SK-N-SH (cell line): Measurements from ENCODE around the gene SLC44A5. TPM values are rescaled to one million over a fixed set of nuclear protein-coding genes. Genes with fewer than 3 reads are reported as not detected.

Experiments
- CTCF ChIA-PET: fragments of 300-600, 350-600 bp; formaldehyde crosslinking; extraction: SDS; loops from one replicate; lab custom pipeline; 2021; lab: Yijun Ruan, JAX
- POLR2A ChIA-PET: fragments of 350-600 bp; sonication (Branson Sonifier 250); formaldehyde crosslinking; extraction: SDS; loops from one replicate; lab custom pipeline; 2020; ENCODE audit warnings: antibody characterized with exemption, inconsistent platforms; lab: Yijun Ruan, JAX
- DNase-seq: peaks from one replicate; pipeline ENCODE4 v3.0.0; 2012
- H2AFZ ChIP-seq: fragments of 200-600 bp; sonication (generic); 2 replicates; pipeline ENCODE4 v1.8.1; 2016; ENCODE audit warnings: antibody characterized with exemption, mild to moderate bottlenecking, low read depth
- H3F3A ChIP-seq: fragments of 200-600 bp; sonication (generic); replicated peaks from 2 replicates; pipeline ENCODE3; 2016; ENCODE audit warnings: antibody characterized with exemption, mild to moderate bottlenecking; ENCODE audit not compliant: insufficient read depth
- H3K27ac ChIP-seq, 2 experiments: fragments of 200-500 bp in 1 of 2; fragments of 200-600 bp in 1 of 2; sonication (Bioruptor generic) in 1 of 2; sonication (generic), shearing (Covaris generic) in 1 of 2; 2 replicates each; pipeline versions ENCODE4 v1.5.1 to v1.6.1; 2014 to 2016; ENCODE audit warnings: low read depth in 2 of 2, inconsistent platforms in 1 of 2, low read length in 1 of 2, mild to moderate bottlenecking in 1 of 2, mixed read lengths in 1 of 2
- H3K27me3 ChIP-seq: fragments of 200-600 bp; sonication (generic), shearing (Covaris generic); 2 replicates; pipeline ENCODE4 v1.6.1; 2016; ENCODE audit warnings: mixed run types; ENCODE audit not compliant: insufficient read depth
- H3K36me3 ChIP-seq, 2 experiments: fragments of 200-500 bp in 1 of 2; fragments of 200-600 bp in 1 of 2; sonication (Bioruptor generic) in 1 of 2; sonication (generic) in 1 of 2; replicated peaks in 1 of 2; 2 replicates each; pipeline versions ENCODE3 to v1.5.1; 2014 to 2016; ENCODE audit warnings: low read length in 1 of 2, mild to moderate bottlenecking in 1 of 2; ENCODE audit not compliant: insufficient read depth in 2 of 2, control insufficient read depth in 1 of 2
- H3K4me1 ChIP-seq, 2 experiments: fragments of 200-500 bp in 1 of 2; fragments of 200-600 bp in 1 of 2; sonication (Bioruptor generic) in 1 of 2; sonication (generic), shearing (Covaris generic) in 1 of 2; 2 replicates each; pipeline versions ENCODE4 v1.5.1 to v1.6.1; 2014 to 2016; ENCODE audit warnings: low read depth in 1 of 2, low read length in 1 of 2, mixed run types in 1 of 2; ENCODE audit not compliant: insufficient read depth in 2 of 2, control insufficient read depth in 1 of 2
- H3K4me2 ChIP-seq: fragments of 200-600 bp; sonication (generic), shearing (Covaris generic); 2 replicates; pipeline ENCODE4 v1.6.1; 2017; ENCODE audit warnings: mixed run types
- H3K4me3 ChIP-seq, 2 experiments: fragments of 200-500 bp in 1 of 2; fragments of 200-600 bp in 1 of 2; sonication (Bioruptor generic) in 1 of 2; sonication (generic), shearing (Covaris generic) in 1 of 2; 2 replicates each; pipeline versions ENCODE4 v1.5.1 to v1.8.1; 2014 to 2016; ENCODE audit warnings: low read depth in 2 of 2, inconsistent platforms in 1 of 2, low read length in 1 of 2, mild to moderate bottlenecking in 1 of 2, mixed read lengths in 1 of 2, moderate library complexity in 1 of 2
- H3K79me2 ChIP-seq: fragments of 200-600 bp; sonication (generic); 2 replicates; pipeline ENCODE4 v1.8.1; 2017; ENCODE audit warnings: mild to moderate bottlenecking; ENCODE audit not compliant: insufficient read depth
- H3K9ac ChIP-seq: fragments of 200-600 bp; sonication (generic); 2 replicates; pipeline ENCODE4 v1.6.1; 2017; ENCODE audit warnings: mixed run types
- H3K9me2 ChIP-seq: fragments of 200-600 bp; sonication (generic); 2 replicates; pipeline ENCODE4 v1.6.1; 2017; ENCODE audit warnings: mixed run types
- H3K9me3 ChIP-seq: fragments of 200-600 bp; sonication (generic); 2 replicates; pipeline ENCODE4 v1.6.1; 2017; ENCODE audit warnings: mixed run types, mild to moderate bottlenecking, moderate library complexity
- H4K20me1 ChIP-seq: fragments of 200-600 bp; sonication (generic); 2 replicates; pipeline ENCODE4 v1.6.1; 2017; ENCODE audit warnings: mild to moderate bottlenecking, mixed run types; ENCODE audit not compliant: insufficient read depth
- CTCF ChIP-seq: fragments of 200-600 bp; sonication (generic); IDR thresholded peaks from 2 replicates; pipeline ENCODE4 v1.6.1; 2017; ENCODE audit warnings: antibody characterized with exemption, mild to moderate bottlenecking, moderate library complexity
- ELF1 ChIP-seq: IDR thresholded peaks from 2 replicates; pipeline ENCODE4 v1.4.0; 2012
- EP300 ChIP-seq, 2 experiments: IDR thresholded peaks; 2 replicates each; pipeline versions ENCODE4 v1.4.0 to v1.6.1; 2012; ENCODE audit warnings: borderline replicate concordance in 1 of 2, low read depth in 1 of 2, low read length in 1 of 2
- EZH2phosphoT487 ChIP-seq: fragments of 200-600 bp; sonication (generic); IDR thresholded peaks from 2 replicates; pipeline ENCODE4 v1.6.1; 2017; ENCODE audit warnings: low read depth, mixed run types, mild to moderate bottlenecking, antibody characterized with exemption, moderate library complexity, borderline replicate concordance
- FOXJ3 ChIP-seq: sonication (generic); formaldehyde crosslinking; IDR thresholded peaks from 2 replicates; pipeline ENCODE4 v1.5.1; 2020; ENCODE audit warnings: mild to moderate bottlenecking, missing genetic modification reagents
- GATA2 ChIP-seq: sonication (generic); formaldehyde crosslinking; IDR thresholded peaks from 2 replicates; pipeline ENCODE4 v1.5.0; 2020; ENCODE audit warnings: mild to moderate bottlenecking, missing genetic modification reagents
- IRF3 ChIP-seq: fragments of 150-350 bp; IDR thresholded peaks from 2 replicates; pipeline ENCODE4 v1.6.1; 2016; ENCODE audit warnings: mild to moderate bottlenecking, low read depth, low read length
- JUND ChIP-seq: IDR thresholded peaks from 2 replicates; pipeline ENCODE4 v1.4.0; 2012
- MAX ChIP-seq: IDR thresholded peaks from 2 replicates; pipeline ENCODE4 v1.4.0; 2012; ENCODE audit warnings: low read depth
- NFIC ChIP-seq: IDR thresholded peaks from 2 replicates; pipeline ENCODE4 v1.4.0; 2012; ENCODE audit warnings: borderline replicate concordance
- NRF1 ChIP-seq: IDR thresholded peaks from 2 replicates; pipeline ENCODE4 v1.6.1; 2012; ENCODE audit warnings: low read depth, mild to moderate bottlenecking, low read length
- POLR2AphosphoS5 ChIP-seq: IDR thresholded peaks from 2 replicates; pipeline ENCODE4 v1.6.1; 2012; ENCODE audit warnings: low read depth, low read length
- RAD21 ChIP-seq: IDR thresholded peaks from 2 replicates; pipeline ENCODE4 v1.6.1; 2012; ENCODE audit warnings: mild to moderate bottlenecking, low read length
- RCOR1 ChIP-seq: fragments of 150-350 bp; IDR thresholded peaks from 2 replicates; pipeline ENCODE4 v1.6.1; 2017; ENCODE audit warnings: antibody characterized with exemption, low read length
- SIN3A ChIP-seq: IDR thresholded peaks from 2 replicates; pipeline ENCODE4 v1.6.1; 2012; ENCODE audit warnings: low read depth, mild to moderate bottlenecking, low read length, moderate library complexity, borderline replicate concordance
- SMC3 ChIP-seq: IDR thresholded peaks from 2 replicates; pipeline ENCODE4 v1.6.1; 2012; ENCODE audit warnings: low read depth, low read length, improper control_type of control experiment
- TCF12 ChIP-seq: IDR thresholded peaks from 2 replicates; pipeline ENCODE4 v1.4.0; 2012
- TEAD4 ChIP-seq: IDR thresholded peaks from 2 replicates; pipeline ENCODE4 v1.4.0; 2012; ENCODE audit warnings: mild to moderate bottlenecking, borderline replicate concordance; ENCODE audit not compliant: insufficient read depth
- YY1 ChIP-seq: IDR thresholded peaks from 2 replicates; pipeline ENCODE4 v1.4.0; 2012; ENCODE audit warnings: low read depth, mild to moderate bottlenecking
- ZBTB33 ChIP-seq: IDR thresholded peaks from 2 replicates; pipeline ENCODE4 v1.4.0; 2012; ENCODE audit warnings: low read depth, borderline replicate concordance
- polyA plus RNA-seq, 3 experiments: library from polyadenylated mRNA; depleted of rRNA; stranded (reverse); fragments of >200 nt; gene quantifications; 2 replicates each; pipeline ENCODE4 v1.2.3, GENCODE V29; 2012

SLC44A5 gene
- polyA plus RNA-seq, 1 of the 3 experiments (the other 2 are of a cell fraction) = 4.9 TPM

- TF ChIP-seq TCF12 (peak; percentile 94), SMC3 (no peak), NFIC (peak; percentile 88), SIN3A (peak; percentile 74; the same call in 1 of the 2 replicates), IRF3 (no peak), EZH2phosphoT487 (no peak), JUND (peak; percentile 99), YY1 (no peak), RCOR1 (no peak)
These were observed 81.4 kb downstream of the SLC44A5 start (continued) for GRCh38 chr1:75529488-75529887.

GRCh38 chr1:75528001-75528400 is 82.9 kb downstream of the SLC44A5 start:
- no peak overlapping the region for H3K9ac ChIP-seq
- peaks cover 0 to 35% of the 10 kb centered on the region in 2 experiments; a peak in 3 of 4 replicates for H3K4me1 ChIP-seq
- no peak overlapping the region for H3K4me2 ChIP-seq
- CTCF ChIA-PET = interaction anchor here (0.6 to 0.7 kb wide), 2 partner anchors 53 to 264 kb away, joined by 3 read pairs; no protein-coding TSS in a partner anchor
- H3F3A ChIP-seq = peaks cover 36% of the 10 kb centered on the region
- no peak for DNase-seq
- TF ChIP-seq ELF1 (no peak), TEAD4 (no peak), MAX (no peak), IRF3 (no peak), CTCF (no peak), YY1 (no peak), SIN3A (no peak), GATA2 (CRISPR knock-in tag) (no peak), POLR2AphosphoS5 (no peak), SMC3 (no peak), NFIC (no peak), JUND (no peak), RAD21 (no peak), FOXJ3 (CRISPR knock-in tag) (no peak), ZBTB33 (no peak), EP300 (IDR thresholded peaks at IDR 0.05; ENCODE audit: borderline replicate concordance in 1 of 2, low read depth in 1 of 2, low read length in 1 of 2) (no peak), NRF1 (no peak)
- no peaks in the 10 kb centered on the region for H3K27me3 ChIP-seq
- H3K9me2 ChIP-seq = no peaks in the 10 kb centered on the region
- no peaks in the 10 kb centered on the region for H3K9me3 ChIP-seq
- POLR2A ChIA-PET = no interaction called here
- H2AFZ ChIP-seq = no peak overlapping the region
- H3K79me2 ChIP-seq = no peaks in the 10 kb centered on the region
- H3K4me3 ChIP-seq = no peak overlapping the region
- no peaks in the 10 kb centered on the region for H4K20me1 ChIP-seq
- no peaks in the 10 kb centered on the region for H3K36me3 ChIP-seq
- H3K27ac ChIP-seq = peak overlapping the region; percentile 11 to 97; a peak in 2 of 4 replicates
